ENCODE results near the gene LRBA. TPM values are rescaled to one million over a fixed set of nuclear protein-coding genes. Genes with fewer than 3 reads are reported as not detected.
"Not testable (repeated sequence)": the region's sequence is repeated elsewhere in the genome, so short reads cannot be mapped to it uniquely, and the experiment has no call there.

Gene LRBA
- total RNA-seq, 1 donor from 2014 or later: 39.9 TPM

- H3K9me3 ChIP-seq: no peaks in the 10 kb centered on the region
- no peak for TF ChIP-seq CTCF (IDR thresholded peaks at IDR 0.05)
- no peaks in the 10 kb centered on the region for H3K36me3 ChIP-seq
- no peak overlapping the region for H3K4me3 ChIP-seq
- H3K27ac ChIP-seq: no peak overlapping the region
- H3K27me3 ChIP-seq: no peaks in the 10 kb centered on the region
- intact Hi-C loops (cut with DNase I): no loop called here
- H3K4me1 ChIP-seq: no peaks in the 10 kb centered on the region
- DNase-seq (no peak), ATAC-seq (no peak)
Observed at GRCh38 chr4:150569998-150570535, 445.0 kb downstream of the LRBA start.

- Histone ChIP-seq H3K4me3 (no peak overlapping the region), H3K36me3 (no peaks in the 10 kb centered on the region), H3K9me3 (no peaks in the 10 kb centered on the region), H3K27ac (no peak overlapping the region), H3K27me3 (no peaks in the 10 kb centered on the region), H3K4me1 (no peaks in the 10 kb centered on the region)
- DNase-seq (no peak), ATAC-seq (no peak)
- intact Hi-C loops (cut with DNase I): no loop called here
- TF ChIP-seq CTCF (IDR thresholded peaks at IDR 0.05): no peak
Observed at GRCh38 chr4:150569384-150569987, 445.6 kb downstream of the LRBA start.

- Histone ChIP-seq H3K36me3 (no peaks in the 10 kb centered on the region), H3K27ac (no peak overlapping the region), H3K9me3 (no peaks in the 10 kb centered on the region), H3K4me3 (no peak overlapping the region), H3K27me3 (no peaks in the 10 kb centered on the region), H3K4me1 (no peaks in the 10 kb centered on the region)
- intact Hi-C loops (cut with DNase I): no loop called here
- no peak for DNase-seq
- TF ChIP-seq CTCF (IDR thresholded peaks at IDR 0.05): no peak
- no peak for ATAC-seq
Observed at GRCh38 chr4:150567070-150567469, 448.0 kb downstream of the LRBA start.

GRCh38 chr4:150564967-150565366 is 450.1 kb downstream of the LRBA start:
- ATAC-seq; DNase-seq; H3K4me1 ChIP-seq; H3K36me3 ChIP-seq; H3K27me3 ChIP-seq; H3K27ac ChIP-seq; H3K9me3 ChIP-seq; intact Hi-C loops (cut with DNase I); H3K4me3 ChIP-seq: not testable (repeated sequence)

- Histone ChIP-seq H3K4me1 (no peaks in the 10 kb centered on the region), H3K36me3 (no peaks in the 10 kb centered on the region), H3K27me3 (no peaks in the 10 kb centered on the region), H3K27ac (no peak overlapping the region), H3K9me3 (no peaks in the 10 kb centered on the region), H3K4me3 (no peak overlapping the region)
- TF ChIP-seq CTCF (IDR thresholded peaks at IDR 0.05): no peak
- intact Hi-C loops (cut with DNase I): no loop called here
- DNase-seq (no peak), ATAC-seq (no peak)
Observed at GRCh38 chr4:150562751-150563150, 452.3 kb downstream of the LRBA start.

- Histone ChIP-seq H3K4me3 (no peak overlapping the region), H3K4me1 (no peaks in the 10 kb centered on the region), H3K27me3 (no peaks in the 10 kb centered on the region), H3K36me3 (no peaks in the 10 kb centered on the region), H3K27ac (no peak overlapping the region), H3K9me3 (no peaks in the 10 kb centered on the region)
- DNase-seq (no peak), ATAC-seq (no peak)
- intact Hi-C loops (cut with DNase I): no loop called here
- no peak for TF ChIP-seq CTCF (IDR thresholded peaks at IDR 0.05)
Observed at GRCh38 chr4:150562250-150562649, 452.8 kb downstream of the LRBA start.
